ENCODE results near the gene PLK2.

The PLK2 gene

DNA sequence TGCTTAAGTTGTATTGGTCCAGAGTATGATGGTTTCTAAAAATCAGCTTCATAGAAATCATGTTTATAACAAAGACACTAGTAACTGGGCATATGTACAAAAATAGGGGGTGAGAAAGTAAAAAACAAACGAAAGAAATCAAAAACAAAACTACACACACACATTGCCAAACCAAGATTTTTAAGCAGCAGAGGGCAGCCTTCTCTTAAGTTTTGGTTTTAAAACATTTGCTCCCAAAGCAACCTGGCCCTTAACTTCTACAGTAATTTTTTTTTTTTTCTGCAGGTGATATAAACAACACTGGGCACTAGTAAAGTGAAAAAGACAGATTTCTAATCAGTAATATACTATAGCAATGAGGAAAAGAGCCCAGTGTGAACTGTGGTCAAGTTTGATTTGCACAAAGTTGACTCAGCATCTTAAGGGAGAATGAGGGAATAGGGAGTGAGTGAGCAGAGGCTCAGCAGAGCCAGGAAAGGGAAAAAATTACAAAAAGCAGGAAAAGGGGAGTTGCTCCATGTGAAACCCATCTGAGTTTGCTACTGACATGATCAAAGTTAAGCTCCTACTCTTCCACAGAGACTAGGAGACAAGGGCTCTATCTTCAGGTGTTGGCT is 18.0 kb upstream of the PLK2 start:
- DNase-seq = no peak

DNA sequence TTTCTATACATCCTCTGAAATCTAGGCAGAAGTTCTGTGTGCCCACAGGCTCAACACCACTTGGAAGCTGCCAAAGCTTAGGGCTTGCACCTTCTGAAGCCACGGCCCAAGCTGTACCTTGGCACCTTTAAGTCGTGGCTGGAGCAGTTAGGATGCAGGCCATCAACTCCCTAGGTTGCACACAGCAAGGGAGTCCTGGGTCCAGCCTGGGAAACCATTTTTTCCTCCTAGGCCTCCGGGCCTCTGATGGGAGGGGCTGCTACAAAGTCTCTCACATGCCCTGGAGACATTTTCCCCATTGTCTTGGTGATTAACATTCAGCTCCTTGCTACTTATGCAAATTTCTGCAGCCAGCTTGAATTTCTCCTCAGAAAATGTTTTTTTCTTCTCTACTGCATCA is 15.5 kb upstream of the PLK2 start:
- DNase-seq = no peak

DNA sequence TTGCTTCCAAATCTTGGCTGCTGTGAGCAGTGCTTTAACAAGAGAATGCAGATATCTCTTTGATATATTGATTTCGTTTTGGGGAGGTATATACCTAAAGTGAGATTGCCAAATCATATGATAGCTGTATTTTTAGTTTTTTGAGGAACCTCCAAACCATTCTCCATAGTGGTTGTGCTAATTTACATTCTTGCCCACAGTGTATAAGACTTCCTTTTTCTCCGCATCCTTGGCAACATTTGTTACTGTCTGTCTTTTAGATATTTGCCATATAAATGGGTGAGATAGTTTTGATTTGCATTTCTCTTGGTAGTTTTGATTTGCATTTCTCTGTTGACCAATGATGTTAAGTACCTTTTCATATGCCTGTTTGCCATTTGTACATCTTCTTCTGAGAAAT is 10.0 kb upstream of the PLK2 start:
- DNase-seq = no peak

DNA sequence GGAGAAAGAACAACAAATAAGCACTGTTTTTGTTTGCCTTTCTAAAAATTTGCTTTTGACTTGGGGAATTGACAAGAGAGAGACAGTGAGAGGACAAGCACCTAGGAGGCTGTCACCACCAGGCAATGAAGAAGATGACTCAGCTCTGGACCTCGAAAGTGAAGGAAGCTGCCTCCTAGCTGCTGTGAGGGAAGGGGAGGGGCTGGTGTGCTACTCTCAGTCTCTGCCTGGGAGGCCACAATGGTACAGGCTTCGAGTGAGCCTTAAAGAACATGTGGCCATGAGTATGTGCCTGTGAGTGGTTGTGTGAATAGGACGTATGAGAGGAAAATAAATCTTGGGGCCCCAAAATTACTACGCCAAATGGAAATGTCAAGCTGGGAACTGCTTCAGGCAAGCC is 7.1 kb upstream of the PLK2 start:
- DNase-seq = no peak

DNA sequence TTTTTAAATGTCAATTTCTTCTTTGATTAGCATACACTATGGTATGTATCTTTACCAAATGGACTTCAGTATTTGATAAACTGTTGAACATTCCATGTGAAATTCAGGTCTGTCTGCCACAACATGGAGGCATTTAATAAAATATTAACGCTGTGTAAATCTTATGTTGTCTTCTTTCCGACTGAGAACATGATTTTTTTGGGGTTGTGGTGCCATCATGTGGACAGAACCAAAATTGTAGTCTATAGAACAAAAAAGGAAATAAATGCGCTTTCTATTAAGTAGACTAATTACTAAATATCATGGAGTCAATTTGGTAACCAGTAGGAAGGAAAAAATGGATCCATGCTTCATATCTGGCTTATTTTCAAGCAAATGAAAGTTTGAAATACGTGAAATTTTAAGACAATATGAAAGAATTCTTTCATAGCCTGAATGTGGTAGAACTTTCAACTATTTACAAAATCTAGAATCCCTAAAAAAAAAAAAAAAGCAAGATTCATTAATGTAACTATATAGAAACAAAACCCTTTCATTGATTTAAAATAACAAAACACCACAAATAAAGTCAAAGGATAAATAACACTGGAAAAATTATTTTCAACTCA is 2.8 kb upstream of the PLK2 start:
- DNase-seq = no peak

DNA sequence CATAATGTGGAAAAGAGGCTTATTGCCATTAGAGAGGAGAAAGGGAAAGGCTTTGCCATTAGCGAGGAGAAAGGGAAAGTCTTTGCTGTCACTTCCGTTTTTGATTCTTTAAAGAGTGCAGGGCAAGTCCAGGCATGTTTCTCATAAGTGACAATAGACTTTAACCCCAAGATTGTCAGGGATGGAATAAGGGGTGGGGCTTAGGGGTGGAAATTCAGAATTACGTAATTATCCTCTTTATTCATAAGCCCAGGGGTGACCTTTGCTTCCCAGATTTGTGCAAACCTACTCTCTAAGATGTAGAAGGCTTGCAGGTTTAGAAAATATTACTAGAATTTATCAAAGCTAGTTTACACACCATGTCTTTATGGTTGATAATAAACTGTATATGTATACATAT is 2.3 kb upstream of the PLK2 start:
- DNase-seq = no peak

DNA sequence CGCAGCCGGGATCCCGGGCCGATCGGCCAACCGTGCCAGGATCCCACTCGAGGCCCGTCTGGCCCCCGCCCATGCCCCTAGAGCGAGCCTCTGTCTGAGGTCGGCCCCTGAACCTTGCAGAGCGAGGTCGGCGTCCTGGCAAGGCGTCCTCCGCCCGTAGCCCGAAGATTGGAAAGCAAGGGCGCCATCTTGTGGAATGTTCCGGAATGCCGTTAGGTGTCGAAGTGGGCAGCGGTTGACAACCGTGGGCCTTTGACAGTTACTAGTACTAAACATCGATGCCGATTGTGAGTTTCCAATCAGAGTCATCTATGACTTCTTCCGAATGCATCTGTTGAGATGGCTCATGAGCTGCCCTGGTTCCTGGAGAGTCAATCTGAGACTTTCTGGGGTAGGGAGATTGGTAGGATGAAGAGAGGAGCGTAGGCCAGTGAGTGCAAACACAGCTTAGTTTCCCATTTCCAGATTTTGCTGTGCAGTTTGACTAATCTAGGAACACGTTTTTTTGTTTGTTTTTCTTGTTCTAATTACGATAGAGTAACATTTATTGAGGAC is 923 bp upstream of the PLK2 start:
- DNase-seq = peak; percentile 63 to 85 (median 74)

DNA sequence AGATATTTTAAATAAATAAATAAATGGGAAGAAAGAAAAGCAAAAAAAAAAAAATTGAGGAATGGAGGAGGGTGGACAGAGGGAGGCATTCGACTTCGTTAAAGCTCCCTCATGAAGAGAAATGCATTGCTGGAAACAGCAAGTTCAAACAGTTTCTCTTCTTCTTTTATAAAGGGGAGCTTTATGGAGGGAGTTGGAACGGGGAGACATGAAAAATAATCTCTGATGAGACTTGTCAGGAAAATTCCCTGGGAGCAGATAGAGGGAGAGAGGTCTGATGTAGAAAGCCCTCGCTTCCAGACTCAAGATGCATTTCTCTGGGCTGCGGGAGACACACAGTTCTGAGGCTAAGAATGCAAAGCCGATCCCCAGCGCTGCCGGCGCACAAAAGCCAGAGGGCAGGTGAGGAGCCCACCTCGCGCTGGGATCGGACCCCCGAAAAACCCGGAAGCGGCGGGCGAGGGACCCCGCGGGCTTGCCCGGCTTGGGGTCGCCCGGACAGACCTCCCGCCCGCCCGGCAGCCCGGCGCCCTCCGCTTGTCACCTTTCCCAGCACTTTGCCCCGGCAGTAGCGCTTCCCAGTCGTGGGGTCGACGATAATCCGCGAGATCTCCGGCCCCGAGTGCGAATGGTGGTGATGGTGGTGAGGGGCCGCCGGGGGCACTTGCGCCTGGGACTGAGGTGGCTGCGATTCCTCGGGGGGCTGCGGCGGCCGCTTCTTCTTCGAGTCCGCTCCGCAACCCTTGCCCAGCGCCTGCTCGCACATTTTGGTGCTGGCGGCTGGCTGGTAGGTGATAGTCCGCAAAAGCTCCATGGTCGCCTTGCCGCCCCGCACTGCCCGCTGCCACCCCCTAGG is 512 bp downstream of the PLK2 start:
- DNase-seq = peak in 2 of 4 experiments; percentile 24 to 40

DNA sequence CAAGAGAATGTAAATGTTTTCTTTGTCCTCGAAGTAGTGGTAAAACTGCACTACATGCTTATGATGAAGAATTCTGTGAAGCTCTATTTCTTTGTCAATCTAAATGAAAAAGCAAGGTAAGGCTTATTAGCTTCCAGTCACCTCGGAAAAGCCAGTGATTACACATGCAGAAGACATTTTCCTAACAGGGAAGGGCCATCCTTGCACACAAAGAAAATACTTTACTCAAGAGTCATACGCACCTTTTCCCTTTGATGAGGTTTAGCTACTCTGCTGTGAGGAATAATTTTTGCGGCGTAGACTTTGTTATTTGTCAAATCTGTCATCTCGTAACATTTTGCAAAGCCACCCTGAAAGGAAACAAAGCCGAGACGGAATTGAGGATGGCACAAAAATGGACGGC is 1.1 kb downstream of the PLK2 start:
- DNase-seq = no peak

DNA sequence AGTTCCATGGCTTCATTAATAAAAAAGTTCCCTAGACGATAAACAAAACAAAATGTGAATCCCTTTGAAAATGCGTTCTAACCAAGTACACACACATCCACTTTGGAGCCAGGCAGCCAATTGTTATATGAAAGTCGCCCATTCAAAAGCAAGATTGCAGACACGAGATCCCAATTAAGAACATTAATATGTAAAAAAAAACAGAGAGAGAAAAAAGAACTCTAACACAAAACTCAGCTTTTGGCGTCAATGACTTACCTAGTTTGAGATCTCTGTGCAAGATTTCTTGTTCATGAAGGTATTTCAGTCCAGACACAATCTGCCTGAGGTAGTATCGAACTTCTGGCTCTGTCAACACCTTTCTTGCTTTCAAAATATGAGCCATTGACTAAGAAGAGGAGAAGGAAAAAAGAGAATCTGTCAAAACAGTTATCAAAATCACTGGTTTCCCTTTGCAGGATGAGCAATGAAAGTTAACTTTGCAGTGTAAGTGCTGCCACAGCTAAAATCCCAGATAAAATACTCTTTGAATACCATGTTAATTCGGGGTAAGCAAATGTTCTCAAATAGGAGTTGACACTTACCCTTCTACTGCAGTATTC is 1.6 kb downstream of the PLK2 start:
- DNase-seq = no peak

DNA sequence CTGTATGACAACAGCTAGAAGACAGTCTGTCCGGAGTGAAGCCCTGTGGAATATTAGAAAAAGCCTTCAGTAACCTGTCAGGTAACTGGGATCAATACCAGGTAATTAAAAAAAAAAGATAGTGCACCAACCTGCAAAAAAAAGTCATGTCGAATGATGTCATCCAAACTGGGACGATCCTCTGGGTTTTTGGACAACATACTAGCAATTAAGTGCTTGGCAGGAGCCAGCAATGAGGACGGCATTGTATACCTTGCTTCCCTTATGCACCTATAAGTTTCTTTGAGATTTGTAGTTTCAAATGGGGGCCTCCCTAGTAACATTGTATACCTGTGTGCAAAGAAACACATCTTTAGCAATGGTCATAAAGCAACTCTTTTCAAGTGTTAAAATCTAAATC is 2.8 kb downstream of the PLK2 start:
- DNase-seq = no peak

DNA sequence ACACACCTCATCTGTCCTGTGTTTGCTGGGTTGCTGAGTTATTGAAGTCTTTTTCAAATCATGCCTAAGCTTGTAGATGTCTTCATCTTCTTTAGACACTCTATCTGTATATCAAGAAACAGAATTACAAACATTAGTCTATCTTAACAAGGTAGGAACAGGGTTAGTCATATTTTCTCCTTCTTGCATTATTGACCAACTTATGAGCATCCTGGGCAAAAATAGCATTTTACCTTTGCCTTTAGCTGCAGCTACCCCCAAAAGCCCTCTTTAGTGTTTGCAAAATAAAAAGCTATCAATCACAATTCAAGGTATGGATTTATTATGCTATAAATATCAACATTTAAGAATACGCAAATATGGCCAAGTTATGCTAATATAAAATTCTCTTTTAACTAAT is 3.4 kb downstream of the PLK2 start:
- DNase-seq = no peak

DNA sequence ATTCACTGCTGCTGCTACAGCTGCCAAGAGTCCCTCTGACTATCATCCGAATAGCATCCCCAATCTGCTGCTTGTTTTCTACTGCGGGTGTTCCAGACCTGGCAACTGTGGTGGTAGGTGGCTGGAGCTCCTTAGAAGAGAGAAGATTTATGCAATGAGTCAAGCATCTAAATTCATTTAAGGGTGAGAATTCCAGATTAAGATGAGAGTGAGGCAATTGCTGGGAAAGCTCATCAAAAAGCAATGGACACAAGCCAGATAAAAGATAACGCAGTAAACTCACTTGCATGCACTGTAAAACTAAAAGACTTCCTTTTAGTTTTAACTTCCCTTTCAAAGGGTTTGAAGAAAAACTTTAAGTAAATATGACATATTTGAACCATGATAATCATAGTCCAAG is 3.9 kb downstream of the PLK2 start:
- DNase-seq = no peak

DNA sequence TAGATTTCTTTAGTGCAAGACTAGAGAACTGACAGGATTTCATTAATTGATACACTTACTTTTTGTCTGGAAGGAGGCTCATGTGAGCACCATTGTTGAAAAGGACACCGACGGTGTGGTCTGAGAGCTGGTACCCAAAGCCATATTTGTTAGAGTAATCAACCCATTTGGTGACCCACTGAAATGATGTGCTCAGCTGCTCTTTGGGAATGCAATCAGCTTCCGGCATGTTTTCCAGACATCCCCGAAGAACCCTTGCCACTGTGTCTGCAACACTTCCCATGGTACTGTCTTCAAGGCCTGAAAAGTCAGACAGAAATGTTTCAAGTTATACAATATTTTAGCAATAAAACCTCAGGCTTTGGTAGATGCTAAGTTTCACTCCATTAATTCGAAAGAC is 4.4 kb downstream of the PLK2 start:
- no peak for DNase-seq

DNA sequence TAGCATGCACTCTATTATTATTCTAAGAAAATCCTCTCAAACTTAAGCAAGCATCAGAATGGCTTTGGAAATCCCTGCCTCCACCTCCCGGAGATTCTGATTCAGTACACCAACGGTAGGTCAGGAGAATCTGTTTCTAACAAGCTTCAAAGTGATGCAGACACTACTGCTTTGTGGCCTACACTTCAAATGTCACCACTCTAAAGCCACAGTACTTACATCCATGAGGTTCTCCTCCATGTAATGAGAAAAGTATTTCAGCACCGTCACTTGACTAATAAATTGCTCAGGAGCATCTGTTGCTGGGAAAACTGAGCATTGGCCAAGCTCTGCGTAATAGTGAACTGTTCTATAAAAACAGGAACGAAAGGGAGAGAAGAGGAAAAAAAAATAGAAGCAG is 4.8 kb downstream of the PLK2 start:
- DNase-seq = no peak

DNA sequence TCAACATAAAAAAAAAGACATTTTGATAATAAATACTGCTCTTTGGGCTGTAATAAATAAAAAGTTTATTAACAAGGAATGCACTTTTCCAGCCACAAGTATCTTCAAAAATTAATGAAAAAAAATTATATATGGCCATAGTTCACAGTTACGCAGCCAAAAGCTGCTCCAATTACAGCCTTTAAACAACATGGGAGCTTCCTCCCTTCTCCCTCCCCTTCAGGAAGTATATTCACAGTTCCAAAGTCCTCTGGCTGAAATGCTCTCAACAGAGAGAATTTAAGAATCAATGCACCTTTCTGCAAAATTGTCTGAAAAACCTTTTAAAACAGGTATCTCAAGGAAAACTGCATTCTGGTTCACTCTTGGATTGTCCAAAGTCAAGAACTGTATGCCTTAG is 5.9 kb downstream of the PLK2 start:
- no peak for DNase-seq

DNA sequence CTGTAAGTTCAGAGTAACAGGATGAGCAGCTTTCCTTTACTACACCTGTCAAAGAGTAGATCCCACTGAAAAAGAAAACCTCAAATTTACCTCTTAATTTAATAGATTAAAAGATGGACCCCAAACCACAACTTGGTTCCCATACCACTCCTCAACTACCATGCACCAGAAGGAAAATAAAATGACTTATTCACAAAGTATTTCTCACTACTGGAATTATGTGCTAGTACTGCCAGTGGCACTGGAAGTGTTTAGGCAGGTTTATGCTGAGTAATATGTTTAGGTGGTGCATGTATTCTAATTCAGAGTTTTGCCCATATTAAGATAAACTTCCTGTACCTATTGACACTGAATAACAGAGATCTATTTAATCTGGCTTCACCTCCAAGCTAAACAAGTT is 6.6 kb downstream of the PLK2 start:
- no peak for DNase-seq

DNA sequence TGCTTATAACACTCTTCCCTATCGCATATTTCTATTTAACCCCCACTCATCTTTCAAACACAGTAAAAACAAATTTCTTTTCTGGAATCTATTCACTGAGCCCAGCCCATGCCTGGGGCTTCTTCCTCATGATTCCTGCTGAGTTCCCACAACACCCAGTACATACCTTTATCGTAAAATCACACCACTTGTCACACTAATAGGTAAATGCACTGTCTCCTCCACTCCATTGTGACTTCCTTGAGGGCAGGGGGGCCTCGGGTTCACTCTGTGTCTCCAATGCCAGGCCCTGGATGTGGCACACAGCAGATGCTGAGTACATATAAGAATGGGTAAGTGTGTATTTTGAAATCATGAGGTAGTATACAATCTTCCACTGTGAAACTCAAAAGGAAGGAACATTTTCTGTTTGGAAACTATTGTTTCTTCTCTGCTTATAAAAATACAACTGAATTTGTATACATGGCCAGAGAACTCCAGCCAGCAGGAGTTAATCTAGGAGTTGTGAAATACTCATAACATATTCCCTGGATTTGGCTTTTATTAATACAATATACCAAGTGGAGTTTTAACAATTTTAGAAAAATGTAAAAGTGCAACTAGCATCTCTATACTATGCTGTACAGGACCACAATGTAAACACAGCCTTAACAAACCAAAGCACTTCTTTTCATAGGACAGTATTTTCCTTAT is 7.2 kb downstream of the PLK2 start:
- no peak for DNase-seq

DNA sequence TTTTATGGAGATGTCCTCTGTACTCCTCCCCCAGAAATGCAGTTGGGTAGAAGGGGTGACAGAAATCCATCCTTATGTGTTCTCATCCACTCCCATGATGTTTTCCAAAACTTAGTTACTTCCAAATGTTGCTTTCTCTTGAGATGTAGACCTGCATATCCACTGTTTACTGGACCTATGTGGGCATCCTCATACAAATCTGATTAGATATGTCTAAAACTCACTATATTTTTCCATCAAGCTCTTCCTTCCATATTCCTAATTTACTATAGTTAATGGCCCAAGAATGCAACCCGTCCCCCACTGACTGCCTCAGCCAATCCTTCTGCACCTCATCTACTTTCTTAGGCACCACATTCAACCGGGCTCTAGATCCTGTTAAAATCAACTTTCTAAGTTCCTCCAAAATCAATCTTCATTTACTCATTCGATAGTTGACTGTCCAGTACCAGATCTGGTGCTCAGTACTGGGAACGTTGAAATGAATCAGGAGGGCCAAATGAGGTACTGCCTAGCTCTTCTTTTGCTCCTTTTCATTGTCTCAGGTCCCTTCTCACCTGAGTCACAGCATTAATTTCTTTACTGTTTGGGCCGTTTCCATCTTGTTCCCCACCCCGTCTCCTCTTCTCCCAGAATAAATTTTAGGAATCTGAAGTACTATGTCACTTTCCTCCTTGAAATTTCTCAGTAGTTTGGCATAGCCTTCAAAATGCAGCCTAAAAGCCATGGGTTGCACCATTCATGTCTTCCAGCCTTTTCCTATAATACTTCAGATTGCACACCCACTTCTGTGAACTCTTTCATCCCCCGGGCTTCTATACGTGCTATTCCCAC is 7.9 kb downstream of the PLK2 start:
- no peak for DNase-seq

DNA sequence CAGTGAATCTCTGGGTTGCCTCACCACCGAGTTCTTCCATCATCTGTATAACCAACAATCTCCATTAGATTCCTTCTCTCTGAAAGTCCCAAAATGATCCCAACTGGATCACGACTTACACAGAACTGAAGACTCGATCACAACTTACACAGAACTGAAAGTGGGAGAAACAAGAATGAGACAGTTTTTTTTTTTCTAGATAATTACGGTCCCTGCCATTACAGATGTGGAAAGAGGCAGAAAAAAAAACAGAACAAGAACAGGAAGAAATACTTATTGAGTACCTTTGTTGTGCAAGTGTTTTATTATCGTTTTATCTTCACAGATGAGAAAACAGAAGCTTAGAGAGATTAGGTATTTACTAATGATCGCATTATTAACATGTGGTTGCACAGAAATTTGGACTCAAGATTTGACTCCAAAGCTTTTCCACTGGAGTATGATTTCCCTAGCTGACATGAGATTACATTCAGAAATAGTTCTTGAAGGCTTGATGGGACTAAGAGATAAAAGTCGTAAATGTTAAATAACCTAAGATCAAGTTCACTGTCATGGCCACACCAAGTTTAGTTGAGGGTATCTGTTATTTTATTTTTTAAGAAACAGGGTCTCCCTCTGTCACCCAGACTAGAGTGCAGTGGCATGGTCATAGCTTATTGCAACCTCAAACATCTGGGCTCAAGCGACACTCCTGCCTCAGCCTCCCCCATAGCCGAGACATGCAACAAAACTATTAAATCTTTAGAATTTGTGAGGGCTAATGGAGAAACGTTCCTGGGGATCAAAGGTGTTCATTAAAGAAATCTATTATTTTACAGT is 8.9 kb downstream of the PLK2 start:
- no peak for DNase-seq

DNA sequence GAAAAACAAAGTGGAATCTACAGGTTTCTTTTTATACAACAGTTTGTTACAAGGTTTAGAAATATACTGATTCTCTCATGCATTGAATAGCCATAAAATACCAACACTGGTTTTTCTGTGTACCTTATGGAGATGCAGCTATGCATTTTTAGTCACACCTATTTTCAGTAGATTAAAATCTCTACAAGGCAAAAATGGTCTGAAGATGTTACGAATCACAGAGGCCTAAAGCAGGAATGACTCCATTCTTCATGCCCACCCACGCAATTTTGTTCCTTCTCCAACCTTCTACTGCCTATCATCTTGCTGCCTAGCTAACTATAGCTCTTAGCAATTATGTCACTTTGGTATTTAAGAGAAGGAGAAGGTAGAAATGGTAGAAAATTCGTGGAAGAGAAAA is 9.9 kb downstream of the PLK2 start:
- DNase-seq = no peak

Data from activated CD4-positive, CD25-positive, alpha-beta regulatory T cell (primary cell).